ENCODE results near the gene PPIA.
"Not testable (repeated sequence)": the region's sequence is repeated elsewhere in the genome, so short reads cannot be mapped to it uniquely, and the experiment has no call there.

The PPIA gene

DNA sequence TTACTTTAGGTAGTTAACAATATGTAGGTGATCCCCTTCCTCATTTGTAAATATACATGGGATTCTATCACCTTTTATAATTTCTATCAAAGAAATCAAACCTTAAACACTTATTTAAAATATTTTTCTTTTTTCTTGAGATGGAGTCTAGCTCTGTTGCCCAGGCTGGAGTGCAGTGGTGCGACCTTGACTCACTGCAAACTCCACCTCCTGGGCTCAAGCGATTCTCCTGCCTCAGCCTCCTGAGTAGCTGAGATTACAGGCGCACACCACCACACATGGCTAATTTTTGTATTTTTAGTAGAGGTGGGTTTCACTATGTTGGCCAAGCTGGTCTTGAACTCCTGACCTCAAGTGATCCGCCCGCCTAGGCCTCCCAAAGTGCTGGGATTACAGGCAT, 47.0 kb downstream of the PPIA start:
- DNase-seq, result not testable (repeated sequence)

DNA sequence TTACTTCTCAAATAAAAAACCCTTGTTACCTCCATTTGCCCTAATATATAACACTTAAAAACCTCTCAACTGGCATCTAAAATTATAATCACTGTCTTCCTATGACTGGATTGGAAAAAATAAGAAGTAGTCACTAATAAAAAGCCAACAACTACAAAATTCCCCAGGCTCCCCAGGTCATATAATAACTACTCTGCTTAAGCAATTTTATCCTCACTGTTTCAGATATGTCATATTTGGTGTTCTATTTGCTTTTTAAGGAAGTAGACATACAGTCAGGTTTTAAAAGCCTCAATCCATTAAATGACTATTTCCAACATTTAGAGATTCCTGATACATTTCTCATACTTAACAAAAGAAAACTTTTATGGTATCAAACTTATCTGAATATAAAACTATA, 49.0 kb downstream of the PPIA start:
- DNase-seq, result no peak

DNA sequence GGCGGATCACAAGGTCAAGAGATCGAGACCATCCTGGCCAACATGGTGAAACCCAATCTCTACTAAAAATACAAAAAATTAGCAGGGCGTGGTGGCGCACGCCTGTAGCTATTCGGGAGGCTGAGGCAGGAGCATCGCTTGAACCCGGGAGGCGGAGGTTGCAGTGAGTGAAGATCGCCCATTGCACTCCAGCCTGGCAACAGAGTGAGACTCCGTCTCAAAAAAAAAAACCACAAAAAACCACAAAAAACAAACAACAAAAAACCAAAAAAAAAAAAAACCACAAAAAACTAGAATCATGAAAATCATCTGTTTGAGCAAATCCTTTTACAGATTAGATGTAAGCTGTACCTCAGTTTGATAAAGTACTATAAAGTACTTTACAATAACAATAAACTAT, 49.9 kb downstream of the PPIA start:
- DNase-seq, result not testable (repeated sequence)

DNA sequence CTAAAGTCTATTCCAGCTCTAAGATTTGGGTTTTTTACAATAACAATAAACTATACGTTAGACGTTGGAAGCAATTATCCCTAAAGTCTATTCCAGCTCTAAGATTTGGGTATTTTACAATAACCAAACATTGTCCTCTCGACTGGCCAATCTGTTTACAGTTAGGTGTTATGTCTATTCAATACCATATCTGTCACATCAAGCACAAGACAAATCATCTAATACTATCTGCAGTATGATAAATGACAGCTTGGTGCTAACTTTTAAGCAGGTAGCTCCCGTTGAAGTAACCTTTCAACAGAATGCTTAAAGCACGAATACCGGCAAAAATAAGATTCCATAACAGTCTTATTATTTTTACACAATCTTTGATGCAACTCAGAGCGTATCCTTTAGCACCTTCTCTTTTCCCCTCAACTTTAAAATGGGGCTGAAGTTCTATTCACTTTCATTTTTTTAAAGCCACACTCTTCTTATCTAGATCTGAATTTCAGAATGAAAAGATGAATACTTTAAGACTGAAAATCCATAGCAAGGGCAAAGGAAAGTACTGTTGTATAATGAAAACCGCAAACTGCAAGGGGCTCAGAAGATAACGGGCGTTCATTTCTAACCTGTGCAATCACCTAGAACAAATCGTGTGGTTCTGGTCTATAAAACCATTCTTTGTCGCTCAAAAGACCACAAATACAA, 50.5 kb downstream of the PPIA start:
- DNase-seq, result no peak

DNA sequence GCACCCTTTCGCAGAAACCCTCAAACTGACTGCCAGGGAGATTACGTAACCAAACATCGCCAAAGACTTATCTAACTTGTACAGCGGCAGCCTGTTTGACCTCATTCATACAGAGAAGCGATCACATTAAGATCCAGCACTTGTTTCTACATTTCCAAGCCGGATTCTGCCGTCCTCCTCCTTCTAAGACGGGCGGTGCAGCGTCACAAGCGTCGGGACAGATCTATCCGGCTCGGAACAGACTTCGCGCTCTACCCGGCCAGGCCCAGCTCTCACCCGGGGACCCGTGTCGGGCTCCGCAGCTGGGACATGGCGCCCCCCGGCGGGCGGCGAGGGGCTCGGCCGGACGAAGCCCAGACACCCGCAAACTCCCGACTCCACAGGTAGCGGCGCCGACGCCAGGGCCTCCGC, 51.0 kb downstream of the PPIA start:
- DNase-seq, result peak; percentile 80 to 85 (median 84)

DNA sequence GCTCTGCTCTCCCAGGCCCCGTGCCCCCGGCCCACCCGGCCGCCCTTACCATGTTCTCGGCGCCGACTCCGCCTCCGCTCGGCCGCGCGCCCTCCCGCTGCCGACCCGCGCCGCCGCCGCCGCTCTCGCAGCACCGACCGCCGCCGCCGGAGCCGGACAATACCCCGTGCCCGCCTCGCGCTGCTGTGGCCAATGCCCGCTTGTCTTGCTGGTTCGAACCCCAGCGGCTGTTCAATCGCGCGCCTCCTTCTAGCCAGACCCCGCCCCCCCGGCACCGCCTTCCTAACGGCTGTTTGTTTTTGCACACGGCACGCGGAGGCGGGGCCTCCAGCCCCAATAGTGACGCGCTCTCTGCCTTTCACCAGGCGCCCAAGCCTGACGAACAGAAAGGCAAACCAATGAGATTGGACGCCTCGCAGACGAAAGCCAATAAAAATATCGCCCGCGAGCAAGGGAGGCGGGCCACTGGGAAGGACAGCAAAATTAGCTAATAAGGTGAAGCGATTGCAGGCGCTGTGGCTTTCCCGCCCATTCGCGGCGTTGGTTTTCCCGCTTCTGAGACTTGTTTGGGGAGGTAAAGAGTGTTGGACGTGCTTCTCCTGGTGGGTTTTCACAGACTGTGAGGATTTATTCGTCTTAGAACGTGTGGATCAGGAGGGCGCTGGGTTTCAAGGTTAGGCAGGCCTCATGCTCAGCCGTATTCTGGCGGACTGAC, 51.6 kb downstream of the PPIA start, which contains the start of gene H2AZ2:
Gene H2AZ2 (minus strand): TSS at position 168 of the 715 bp plus-strand sequence. CDS start 116 bp downstream, at position 52.
- DNase-seq, result peak; percentile 99 to 100 (median 100)

DNA sequence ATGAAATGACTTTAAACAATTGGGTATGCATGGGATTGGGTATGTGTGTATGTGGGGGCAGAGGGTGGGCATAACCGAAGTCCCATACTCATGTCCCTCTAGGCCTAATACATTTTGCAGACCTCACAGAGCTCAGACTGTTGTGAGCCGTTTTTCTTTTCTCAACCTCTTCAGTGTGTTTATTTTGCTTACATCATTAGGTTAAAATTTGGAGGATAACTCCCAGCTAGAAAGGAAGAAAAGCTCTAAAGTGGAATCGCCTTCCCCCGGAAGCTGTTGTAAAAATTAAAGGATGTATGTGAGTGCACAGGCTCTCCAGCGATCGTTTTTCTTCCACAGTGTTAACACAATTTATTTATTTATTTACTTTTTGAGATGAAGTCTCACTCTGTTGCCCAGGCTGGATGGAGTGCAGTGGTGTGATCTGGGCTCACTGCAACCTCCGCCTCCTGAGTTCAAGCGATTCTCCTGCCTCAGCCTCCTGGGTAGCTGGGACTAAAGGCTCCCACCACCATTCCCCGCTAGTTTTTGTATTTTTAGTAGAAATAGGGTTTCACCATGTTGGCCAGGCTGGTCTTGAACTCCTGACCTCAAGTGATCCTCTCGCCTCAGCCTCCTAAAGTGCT, 52.9 kb downstream of the PPIA start:
- no peak for DNase-seq

DNA sequence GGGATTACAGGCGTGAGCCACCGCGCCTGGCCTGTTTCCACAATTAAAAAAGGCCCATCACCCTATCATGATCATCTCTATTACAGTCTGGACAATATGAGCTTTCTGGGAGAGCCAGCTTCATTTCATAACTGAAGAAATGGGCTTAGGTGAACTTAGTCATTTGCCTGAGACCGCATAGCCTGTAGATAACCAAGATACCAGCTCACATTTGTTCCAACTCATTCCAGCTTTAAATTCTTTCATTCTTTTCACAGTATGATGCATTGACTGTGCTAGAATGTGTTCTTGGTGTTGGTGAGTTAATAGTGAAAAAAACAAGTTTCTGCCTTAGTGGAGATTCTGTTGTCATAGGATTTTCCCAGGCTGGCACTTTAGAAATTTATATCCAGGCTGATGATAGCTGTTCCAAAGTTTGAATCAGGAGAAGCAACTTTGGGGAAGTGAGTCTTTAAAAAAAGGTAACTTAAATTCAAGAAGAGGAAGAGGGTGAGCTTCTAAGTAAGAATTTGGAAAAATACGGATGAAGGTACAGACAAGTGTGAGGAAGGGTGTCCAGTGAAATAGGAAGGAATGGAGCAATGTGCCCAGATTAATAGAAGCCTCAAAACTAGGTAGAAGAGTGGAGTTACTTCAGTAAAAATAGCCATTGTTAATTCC, 53.5 kb downstream of the PPIA start:
- DNase-seq, result no peak

DNA sequence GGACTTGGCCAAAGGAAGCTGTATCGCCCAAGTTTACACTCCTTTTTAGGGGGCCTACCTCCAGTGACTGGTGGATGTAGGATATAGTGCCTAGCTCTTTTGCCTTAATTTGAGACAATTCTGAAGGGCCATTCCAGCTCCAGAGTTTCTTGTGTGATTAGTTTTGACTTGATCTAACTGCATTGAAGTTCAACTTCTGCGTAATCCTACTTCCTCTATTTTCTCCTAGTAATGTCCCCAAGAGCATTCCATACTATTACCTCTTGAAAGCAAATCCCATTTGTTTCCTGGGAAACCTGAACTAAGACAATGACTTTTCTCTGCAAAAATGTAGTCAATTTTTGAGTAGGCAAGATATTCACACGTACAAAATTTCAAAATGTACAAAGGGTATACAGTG, 56.1 kb downstream of the PPIA start:
- DNase-seq, result no peak
